ENCODE data around the gene FSTL5.

Gene FSTL5

DNA sequence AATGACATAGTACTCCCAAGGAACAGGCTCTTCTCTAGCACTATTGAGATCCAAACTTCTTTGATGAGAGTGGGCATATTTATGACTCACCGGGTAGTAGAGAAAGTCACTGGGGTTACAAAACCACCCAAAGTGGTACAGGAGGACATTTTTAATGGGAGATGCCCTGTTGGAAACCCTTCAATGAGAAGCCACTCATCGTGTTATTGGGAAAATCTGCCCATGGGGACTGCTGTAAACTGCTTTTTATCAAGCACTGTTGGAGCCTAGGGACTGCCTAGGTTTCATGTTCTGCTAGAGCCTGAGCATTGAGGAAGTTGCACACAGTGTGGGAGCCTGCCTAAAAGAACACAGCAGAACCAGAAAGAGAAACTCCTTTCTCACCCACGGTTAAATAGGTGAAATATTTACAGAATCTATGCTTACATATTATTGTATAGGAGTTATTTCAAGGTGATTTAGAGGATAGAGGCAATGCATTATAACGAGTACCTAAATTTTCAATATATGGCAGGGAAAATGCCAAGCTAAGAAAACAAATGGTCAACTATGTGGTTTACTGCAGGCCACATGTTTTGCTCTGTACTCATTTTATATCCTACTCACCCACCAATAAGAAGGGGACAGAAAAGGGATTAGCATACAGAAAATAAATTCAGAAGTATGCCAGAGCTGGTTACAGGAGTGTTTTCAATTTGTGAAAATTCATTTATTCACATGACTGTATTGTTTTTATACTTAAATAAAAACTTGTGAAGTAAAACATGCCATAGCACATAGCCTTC, 559.1 kb downstream of the FSTL5 start:
- no peak for DNase-seq (ENCODE audit: extremely low read depth in 1 of 2, low read depth in 1 of 2)

DNA sequence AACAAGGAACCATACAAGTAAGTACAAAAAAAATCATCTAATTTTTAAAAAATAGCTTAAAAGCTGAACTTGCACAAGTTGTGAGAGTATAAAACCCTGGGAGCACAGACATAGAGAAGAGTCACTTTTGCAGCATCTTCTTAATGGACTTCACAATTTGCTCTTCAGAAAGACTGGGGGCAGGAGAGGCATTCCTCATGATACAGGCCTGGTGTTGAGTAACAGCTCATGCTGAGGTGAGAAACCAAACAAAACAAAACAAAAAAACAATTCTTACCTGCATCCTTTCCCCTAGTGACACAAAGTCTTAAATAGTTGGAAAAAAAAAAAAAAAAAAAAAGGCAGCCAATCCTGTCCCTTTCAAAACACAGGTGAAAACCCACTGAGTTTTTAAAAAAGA, 562.8 kb downstream of the FSTL5 start:
- no peak for DNase-seq (ENCODE audit: extremely low read depth in 1 of 2, low read depth in 1 of 2)

DNA sequence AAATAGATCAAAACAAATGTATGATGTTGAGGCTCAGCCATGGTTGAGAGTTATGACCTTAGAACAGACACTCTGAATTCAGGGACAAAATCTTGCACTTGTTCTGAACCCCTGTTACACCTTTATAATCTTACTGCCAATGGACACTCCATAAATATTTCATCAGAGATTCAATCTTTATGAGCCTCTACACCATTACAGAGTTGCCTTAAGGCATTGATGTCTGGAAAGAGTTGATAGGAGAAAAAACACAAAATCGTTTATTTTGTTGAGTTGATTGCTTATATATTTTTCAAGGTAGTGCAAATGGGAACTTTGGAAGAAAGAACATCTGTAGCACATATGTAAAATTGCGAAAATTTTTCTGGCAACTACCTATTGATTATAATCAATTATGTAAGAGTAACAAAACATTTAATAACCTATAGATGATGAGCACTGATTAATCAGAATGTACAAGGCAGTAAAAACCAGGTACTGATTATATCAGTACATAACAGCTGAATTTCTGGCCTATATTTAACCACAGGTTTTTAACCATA, 568.5 kb downstream of the FSTL5 start:
- DNase-seq (ENCODE audit: extremely low read depth in 1 of 2, low read depth in 1 of 2): no peak

DNA sequence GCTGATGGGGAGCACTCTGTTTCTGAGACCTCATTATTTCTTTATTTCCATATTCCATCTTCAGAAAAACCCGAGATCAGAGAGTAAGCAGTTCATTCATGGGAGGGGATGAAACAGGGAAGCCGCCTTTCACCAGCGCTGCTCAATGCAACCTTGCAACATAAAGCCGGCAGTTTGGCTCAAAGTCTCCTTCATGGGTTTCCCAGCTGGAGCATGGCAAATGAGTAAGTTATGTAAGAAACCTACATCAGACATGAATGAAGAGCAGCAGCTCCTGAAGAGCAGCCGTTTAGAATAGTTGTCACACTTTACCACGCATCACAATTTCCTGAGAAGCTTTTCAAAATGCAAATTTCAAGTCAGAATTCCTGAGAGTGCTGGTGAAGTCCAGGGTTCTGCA, 578.8 kb downstream of the FSTL5 start:
- no peak for DNase-seq (ENCODE audit: extremely low read depth in 1 of 2, low read depth in 1 of 2)

DNA sequence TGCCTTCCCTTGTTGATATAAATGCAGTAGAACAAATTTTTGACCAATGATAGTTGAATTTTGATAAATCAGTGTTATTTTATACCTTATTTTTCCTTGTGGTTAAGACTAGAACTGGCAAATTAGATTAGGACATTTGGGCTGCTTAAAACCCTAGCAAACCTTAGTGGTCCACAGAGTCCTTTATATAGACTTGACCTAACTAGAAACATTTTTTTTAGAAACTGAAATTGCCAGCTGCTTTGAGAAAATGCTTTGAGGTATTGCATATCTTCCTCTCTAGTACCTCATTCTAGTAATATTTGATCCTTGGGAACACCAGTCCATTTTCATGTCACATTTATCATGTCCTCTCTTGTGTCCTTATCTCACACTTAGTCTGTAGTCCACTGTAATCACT, 580.3 kb downstream of the FSTL5 start:
- no peak for DNase-seq (ENCODE audit: extremely low read depth in 1 of 2, low read depth in 1 of 2)

DNA sequence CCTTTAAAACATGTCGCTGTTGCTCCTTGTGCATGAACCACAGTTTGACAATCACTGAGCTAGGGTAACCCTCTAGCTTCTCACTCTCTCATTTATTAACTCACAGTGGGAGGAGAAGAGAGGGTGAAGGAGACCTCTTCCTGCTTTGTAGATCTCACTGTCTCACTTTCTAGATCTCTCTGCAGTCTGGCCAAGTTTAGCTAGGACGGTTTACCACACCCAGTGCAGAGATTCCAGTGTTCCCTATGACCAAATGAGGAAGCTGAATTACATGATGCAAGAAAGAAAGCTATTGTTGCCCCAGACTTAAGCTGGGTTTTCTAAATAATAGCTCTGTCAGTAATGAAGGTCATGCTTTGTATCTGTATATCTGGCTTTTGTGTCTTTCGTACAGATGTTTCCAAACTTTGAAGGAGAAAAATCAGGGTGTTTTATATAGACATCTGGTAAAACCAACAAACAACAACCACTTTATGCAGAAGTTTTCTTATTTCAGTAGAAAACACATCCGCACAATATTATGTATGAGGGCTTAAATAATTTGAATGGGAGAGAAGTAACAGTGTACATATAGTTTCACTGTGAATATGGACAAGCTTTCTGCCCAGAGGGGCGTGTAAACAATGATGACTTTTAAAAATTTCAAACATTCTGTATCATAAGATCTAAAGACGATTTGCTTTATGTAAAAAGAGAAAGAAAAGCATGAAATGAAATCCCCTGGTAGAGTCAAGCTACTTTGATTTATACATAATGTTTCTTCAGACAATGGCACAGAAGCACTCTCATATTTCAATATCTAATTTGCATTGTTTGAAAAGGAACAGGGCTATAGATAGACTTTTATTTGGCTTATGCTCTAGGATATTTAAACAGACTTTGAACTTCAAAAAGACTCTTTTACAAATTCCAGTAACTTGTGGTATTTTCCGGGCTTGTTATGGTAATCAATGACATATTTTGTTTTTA, 582.3 kb downstream of the FSTL5 start:
- no peak for DNase-seq (ENCODE audit: extremely low read depth in 1 of 2, low read depth in 1 of 2)

DNA sequence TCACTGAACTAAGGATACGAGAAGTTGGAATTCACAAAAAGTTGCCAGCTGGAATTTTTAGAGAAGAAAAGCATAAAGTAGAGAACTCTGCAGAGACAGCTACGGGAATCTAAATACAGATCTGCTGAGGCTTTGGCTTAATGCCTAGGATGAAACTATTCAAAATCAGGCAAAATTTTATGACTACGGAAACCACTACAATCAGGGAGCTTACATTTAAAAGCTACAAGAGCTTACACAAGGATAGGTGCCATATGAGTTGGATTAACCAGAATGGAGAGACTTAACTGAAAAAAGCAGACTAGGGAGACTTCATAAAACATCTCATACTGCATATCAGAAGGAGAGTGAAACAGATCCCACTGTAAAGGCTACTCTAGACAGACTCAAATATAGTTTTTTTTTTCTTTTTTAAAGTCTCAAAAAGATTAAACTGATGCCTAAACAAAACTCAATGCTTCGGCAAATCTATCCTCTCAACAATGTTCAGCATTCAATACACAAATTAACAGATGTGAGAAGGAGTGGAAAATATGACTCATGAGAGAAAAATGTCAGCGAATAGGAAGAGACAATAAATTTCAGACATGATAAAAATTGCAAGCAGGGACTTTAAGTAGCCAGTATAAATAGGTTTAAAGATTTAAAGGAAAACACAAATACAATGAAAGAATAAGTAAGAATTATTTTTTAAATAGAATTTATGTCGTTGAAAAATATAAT, 586.1 kb downstream of the FSTL5 start:
- no peak for DNase-seq (ENCODE audit: extremely low read depth in 1 of 2, low read depth in 1 of 2)

DNA sequence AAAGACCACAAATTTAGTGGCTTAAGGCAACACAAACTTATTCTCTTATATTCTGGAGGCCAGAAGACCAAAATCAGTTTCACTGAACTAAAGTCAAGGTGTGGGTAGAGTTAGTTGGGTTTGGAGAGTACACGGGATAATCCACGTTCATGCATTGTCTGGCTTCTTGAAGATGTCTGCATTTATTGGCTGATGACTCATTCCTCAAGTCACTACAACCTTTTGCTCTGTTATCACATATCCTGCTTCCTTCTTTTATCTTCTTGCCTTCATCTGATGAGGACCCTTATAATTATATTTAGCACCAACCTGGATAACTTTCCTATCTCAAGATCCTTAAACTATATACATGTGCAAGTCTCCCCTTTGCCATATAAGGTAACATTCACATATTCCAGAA, 590.0 kb downstream of the FSTL5 start:
- no peak for DNase-seq (ENCODE audit: extremely low read depth in 1 of 2, low read depth in 1 of 2)

DNA sequence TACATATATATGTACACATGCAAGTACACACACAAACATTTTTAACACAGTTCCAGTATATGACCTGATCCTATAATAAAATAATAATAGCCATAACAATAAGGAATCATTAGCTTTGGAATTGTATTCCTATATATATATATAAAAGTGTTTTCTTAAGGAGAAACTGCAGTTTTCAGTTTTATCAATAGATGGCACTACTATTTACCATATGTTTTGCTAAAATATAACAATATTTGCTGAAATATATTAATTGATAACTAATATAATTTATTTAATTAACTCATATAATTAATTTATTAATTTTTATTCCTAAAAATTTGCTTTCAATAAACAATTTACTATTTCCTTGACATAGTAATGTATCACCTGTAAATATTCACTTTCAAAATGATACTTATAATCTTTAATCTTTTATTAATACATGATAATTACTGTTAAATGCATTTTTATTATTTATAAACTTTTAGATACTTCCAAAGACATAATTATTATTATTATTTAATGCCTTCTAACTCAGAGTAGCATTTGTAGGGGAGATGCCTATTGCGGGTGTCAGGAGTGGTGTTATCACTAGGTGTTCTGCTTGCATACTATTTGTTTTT, 599.5 kb downstream of the FSTL5 start:
- no peak for DNase-seq (ENCODE audit: extremely low read depth in 1 of 2, low read depth in 1 of 2)

DNA sequence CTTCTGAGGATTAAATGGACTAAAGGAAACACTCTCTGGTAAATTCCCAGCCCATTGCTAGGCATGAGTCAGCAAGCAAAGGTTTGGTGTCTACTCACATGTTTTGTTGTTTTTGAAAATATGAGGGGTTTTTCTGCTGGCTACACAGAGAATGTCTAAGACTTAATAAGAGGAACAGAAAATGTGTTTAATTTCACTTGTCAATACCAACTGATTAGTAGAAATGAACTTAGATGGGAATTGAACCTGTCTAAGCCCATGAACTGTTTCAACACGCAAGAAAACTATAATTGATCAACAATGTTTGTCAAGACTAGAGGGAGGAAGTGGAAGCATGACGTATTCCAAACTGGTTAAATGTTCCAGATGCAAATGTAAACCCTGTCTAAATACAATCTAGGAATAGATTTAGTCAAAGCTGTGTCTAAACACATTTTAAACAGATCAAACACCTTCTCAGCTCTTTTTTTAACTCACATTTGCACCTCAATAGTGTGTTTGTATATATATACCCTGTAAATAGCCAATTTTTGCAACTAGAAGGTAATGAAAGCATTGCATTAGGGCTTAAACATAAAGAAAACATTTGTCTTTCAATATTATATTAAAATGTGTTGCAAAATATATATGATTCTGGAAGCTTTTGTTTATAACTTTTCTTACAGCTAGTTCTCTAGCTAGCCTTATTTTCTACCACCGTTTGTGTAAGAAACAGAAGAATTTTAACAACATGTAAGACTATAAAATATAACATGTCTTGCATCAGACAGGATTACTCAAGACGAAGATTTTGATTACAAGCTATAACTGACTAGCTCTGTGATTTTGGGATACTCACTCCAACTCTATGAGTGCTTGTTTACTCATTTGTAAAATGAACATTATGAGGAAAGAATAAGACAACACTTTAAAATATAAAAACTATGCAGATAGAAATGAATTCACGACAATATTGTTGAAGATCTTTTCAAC, 607.8 kb downstream of the FSTL5 start:
- no peak for DNase-seq (ENCODE audit: extremely low read depth in 1 of 2, low read depth in 1 of 2)

DNA sequence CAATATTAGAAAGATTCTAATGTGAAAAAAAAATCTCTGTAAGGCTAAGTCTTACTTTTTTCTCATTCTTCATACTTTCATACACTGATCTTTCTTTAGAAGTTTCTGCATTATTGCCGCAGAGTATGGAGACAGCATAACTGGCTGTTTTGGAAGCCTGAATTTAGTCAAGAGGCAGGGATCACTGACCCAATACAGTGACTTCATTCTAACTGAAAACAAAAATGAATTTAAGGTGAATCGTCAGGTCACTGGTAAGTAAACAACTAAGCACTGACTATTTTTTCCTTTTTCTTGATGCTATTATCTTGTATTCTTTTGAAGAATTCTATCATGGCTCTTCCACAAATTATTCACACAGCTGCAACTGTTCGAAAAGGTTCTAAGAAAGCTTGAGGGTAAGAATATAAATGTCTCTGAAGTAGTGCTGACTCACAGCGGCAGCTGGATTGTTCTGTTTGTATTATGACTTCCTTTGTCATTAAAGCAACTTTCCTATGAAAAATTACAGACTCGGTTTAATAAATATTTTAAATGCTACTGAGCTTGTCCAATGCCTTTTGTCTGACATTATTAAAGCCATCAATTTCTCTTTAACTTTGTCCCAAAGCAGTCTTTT, 609.3 kb downstream of the FSTL5 start:
- no peak for DNase-seq (ENCODE audit: extremely low read depth in 1 of 2, low read depth in 1 of 2)

DNA sequence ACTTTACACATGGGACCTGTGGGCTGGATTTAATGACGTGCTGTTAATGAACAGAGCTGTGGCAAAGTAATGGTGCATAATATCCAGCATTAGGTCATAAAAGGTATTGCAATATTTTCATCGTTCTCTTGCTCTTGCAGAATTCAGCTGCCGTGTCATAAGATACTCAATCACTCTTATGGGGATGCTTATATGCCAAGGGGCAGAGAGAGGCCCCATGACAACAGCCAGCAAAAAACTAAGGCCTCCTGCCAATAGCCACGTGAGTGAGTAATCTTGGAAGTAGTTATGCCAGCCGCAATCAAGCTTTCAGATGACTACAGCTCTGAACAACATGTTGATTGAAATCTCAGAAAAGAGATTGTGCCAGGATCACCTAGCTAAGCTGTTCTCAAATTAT, 616.9 kb downstream of the FSTL5 start:
- no peak for DNase-seq (ENCODE audit: extremely low read depth in 1 of 2, low read depth in 1 of 2)

DNA sequence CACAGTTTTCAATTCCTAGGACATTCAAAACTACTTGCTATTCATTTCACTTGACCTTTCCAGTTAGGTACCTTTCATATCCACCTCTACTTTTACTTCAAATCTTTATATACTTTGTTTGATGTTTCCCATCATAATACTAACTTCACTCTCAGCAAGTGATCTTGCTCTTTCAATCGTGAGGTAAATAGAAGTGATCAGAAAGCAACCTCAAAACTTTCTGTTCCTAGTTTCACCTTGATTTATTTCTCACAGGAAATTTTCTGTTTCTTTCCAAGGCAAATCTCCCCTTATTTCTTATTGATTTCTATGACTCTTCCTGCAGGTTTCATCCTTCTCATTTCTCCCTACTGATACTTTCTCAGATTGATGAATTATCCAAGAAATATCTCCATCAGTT, 623.5 kb downstream of the FSTL5 start:
- no peak for DNase-seq (ENCODE audit: extremely low read depth in 1 of 2, low read depth in 1 of 2)

DNA sequence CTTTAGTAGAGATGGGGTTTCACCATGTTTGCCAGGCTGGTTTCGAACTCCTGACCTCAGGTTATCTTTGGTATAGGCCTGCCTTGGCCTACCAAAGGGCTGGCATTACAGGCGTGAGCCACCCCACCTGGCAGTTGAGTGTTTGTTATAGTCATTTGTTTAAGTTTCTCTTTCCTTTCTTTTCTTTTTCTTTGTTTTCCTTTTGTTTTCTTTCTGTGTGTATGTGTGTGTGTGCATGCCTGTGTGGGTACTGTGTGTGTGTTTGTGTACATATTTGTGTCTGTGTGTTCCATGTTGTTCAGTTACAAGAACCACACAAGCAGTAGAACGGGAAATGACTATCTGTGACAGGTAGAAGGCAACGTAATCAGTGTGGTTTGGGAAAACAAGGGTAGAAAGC, 624.9 kb downstream of the FSTL5 start:
- DNase-seq (ENCODE audit: extremely low read depth in 1 of 2, low read depth in 1 of 2): no peak

DNA sequence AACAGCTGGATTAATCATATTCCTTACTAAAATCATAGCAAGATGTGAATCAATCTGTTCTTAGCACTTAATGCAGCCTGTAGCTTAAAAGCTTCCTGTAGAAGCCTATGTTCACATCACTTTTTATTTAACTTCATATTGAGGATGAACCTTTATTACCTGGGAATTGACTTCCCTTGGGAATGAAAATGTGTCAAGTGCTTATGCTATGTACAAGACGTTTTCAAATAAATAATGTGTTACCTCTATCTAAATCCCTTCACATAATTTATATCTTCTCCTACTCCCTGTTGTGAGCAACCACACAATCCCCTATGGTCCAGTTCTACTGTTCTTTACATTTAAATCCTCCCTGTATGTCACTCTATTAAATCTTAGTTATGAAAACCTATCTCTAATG, 633.1 kb downstream of the FSTL5 start:
- no peak for DNase-seq (ENCODE audit: extremely low read depth in 1 of 2, low read depth in 1 of 2)

DNA sequence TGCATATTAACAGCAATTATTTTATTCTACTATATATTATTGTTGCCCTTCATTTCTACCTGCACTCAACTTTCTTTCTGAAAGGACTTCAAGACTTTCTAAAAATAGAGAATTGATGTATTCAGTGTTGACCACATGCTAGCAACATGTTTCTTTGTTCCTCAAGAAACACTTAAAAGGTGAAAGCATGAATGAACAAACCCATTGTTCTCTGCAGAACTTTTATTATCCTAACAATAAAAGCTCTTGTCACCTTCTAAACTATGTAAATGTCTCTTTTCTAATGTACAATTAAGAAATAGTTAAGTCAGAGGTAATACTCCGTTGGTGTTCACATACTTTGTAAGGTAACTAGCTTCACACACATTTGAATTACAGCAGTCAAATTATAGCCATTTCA, 638.7 kb downstream of the FSTL5 start:
- DNase-seq (ENCODE audit: extremely low read depth in 1 of 2, low read depth in 1 of 2): no peak

DNA sequence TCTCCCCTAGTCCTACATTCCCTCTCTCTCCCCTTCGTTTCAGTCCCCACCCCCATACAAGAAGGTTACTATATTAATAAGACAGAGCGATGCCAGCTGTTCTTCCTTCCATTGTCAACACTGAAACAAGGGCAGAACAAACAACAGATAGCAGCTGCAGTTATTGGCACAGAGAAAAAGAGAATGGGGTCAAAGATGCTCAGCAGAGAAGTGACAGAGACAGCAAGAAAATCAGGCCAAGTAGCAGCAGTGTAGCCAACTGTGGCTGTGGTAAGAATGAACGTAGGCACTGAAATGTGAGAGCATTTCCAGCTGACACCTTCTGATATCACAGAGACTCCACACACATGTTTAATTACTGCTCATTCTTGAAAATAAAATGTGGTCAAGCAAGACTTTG, 641.8 kb downstream of the FSTL5 start:
- no peak for DNase-seq (ENCODE audit: extremely low read depth in 1 of 2, low read depth in 1 of 2)

DNA sequence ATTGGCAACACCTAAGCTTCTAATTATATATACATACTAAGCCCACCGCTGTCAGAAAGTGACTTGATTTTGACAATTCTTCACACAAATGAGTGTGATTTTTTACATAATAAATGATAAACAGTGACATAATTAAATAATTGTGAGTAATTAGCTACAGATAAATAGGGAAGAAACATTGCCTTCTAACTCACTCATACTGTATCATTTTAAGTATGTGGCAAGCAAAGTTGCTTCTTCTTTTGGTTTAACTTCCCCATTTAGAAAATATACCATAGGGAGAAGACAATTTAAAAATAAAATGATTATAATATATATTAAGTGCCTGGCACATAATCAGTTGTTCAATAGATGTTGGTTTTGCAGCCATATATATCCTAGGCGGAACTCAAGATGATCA, 644.2 kb downstream of the FSTL5 start:
- no peak for DNase-seq (ENCODE audit: extremely low read depth in 1 of 2, low read depth in 1 of 2)

DNA sequence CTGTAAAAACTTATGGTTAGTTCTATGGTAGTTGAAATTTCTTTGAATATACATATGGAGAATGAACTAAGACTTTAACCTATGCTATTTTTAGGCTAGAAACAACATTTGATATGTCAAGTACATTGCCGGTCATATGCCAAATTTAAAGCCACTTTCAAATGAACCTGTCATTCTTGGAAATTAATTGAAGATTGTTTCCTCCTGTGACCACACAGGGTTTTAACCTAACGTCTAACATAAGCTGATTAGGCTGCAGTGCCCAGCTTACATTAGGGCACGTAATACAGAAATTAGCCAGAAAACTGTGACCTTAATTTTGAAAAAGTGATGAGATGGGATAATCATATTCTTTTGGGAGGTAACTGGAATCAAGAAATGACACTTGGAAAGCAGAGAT, 645.9 kb downstream of the FSTL5 start:
- no peak for DNase-seq (ENCODE audit: extremely low read depth in 1 of 2, low read depth in 1 of 2)

Data from stimulated activated CD8-positive, alpha-beta memory T cell treated with anti-CD3 and anti-CD28 coated beads, Interleukin-7, amount 100 ng/mL, for 48 hours (primary cell).